ENCODE measurements around the gene BLVRA. TPM values are rescaled to one million over a fixed set of nuclear protein-coding genes. Genes with fewer than 3 reads are reported as not detected.

Gene BLVRA
- total RNA-seq, 1 donor from 2014 or later: 16.3 TPM

DNA sequence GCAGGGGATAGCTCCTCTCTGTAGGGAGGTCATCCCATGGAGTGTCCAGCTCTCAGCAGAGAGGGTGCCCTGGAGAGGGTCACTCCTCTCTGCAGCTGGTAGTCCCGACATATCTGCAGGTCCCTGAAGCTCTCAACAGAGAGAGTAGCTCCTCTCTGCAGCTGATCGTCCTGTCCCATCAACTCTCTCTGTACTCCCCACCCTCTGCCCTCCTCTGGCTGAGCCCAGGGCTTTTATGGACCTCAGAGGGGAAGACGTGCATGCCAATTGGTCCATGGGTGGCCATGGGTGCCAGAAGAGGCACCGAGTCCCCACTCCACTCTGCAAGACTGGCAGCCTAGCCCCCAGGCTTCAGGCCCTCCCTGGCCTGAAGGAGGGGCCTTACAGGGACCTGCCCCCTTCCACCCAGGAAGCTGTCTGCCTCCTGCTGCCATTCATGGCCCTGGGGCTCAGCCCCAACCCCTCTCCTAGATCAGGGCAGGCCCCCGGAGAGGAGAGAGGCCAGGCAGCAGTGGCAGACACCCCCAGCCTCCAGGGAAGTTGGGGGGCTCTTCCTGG is 9.0 kb upstream of the BLVRA start:
- no peak for DNase-seq (ENCODE audit: low spot score in 2 of 2)
- no peak for FAIRE-seq

DNA sequence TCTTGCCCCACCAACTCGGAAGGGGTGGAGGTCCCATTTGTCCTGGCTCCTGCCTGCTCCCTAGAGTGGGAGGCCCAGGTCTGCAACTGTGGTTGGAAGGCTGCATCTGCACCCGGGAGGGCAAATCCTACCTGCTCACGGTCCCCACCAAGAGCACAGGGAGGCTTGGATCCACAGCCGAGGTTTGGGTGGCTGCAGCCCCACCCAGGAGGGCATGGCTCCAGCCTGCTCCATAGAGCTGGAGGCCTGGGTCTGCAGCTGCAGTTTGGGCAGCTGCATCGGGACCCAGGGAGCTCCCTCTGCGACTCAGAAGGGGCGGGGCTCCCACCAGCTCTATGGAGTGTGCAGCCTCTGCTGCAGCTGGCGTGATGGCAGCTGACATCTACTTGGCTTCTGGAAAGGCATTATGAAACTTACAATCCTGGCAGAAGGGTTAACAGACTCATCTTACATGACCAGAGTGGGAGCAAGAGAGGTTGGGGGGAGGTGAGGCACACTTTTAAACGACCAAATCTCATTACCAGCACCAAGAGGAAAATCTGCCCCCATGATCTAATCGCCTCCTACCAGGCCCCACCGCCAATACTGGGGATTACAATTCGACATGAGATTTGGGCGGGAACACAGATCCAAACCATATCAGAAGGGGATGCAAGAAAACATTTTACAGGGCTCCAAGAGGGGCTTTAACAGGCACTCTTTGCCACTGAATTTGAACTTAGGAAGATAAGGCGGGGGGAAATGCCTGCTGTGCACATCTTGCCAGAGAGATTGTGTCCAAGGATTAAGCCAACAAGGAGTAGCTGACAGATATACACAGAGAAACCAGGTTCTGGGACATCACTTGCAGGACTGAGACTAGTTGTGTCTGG is 8.2 kb upstream of the BLVRA start:
- no peak for DNase-seq (ENCODE audit: low spot score in 2 of 2)
- FAIRE-seq: no peak

DNA sequence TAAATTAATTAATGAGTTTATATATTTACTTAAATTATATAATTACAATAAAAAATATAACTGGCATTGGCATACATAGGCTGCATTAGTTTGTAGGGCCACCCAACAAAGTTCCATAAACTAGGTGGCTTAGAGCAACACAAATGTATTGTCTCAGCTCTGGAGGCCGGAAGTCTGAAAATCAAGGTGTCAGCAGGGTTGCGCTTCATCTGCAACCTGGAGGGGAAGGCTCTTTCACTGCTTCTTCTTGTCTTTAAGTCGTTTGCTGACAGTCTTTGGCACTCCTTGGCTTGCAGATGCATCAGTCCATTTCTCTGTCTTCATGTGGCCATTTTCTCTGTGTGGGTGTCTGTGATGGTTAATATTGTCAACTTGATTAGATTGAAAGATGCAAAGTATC is 6.1 kb upstream of the BLVRA start:
- no peak for DNase-seq (ENCODE audit: low spot score in 2 of 2)

DNA sequence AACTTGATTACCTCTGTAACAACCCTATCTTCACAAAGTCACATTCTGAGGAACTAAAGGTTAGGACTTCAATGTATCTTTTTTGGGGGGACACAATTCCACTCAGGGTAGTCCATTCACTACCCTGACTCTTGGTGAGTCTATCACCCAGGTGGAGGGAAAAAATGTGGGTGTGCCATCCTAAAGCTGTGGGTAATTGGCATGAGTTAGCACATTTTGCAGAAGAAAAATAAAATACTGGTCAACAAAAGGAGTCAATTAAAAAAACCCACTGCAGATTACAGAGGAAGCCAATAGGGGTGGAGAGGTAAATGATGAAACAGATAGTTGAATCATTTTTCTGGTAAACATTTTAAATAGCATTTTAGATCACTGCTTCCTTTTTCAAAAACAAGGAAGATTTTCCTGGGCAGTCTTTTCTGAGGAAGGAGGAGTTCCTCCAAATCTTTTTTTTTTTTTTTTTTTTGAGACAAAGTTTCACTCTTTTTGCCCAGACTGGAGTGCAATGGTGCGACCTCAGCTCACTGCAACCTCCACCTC is 5.1 kb upstream of the BLVRA start:
- FAIRE-seq: no peak
- DNase-seq (ENCODE audit: low spot score in 2 of 2): no peak

More for the DNA sequence above, 6.1 kb upstream of the BLVRA start:
- no peak for FAIRE-seq

DNA sequence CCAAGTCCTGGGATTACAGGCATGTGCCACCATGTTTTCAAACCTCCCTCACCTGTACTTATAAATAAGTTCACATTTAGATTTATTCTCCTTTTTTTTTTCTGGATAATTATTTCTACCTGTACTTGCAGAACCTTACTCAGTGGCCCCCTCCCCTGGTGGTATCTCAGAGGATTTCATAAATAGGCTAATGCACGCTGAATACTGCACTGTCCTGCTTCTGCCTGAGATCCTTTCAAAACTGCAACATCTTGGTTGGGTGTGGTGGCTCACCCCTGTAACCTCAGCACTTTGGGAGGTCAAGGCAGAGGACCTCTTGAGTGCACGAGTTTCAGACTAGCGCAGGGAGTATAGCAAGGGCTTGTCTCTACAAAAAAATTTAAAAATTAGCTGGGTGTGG is 4.6 kb upstream of the BLVRA start:
- DNase-seq (ENCODE audit: low spot score in 2 of 2): no peak

DNA sequence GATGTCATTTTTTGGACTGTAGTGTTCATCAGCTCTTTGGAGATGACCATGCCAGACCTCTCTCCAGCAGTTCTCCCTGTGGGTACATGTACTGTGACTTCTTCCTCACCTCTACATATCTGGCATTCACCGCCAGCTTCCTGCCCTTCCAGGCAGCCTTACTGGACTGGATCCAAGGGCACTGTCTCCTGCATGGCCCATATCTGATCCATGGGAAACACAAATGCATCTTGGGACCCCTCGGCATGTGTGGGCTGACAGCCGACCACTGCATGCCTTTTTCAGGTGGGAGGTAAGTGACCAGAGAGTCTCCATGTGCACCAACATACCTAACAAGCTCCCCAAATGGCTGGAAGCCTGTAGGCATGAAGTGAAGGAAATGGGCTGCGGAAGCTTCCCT is 3.9 kb upstream of the BLVRA start:
- DNase-seq (ENCODE audit: low spot score in 2 of 2) (no peak), FAIRE-seq (no peak)

More for the DNA sequence above, 4.6 kb upstream of the BLVRA start:
- no peak for FAIRE-seq

DNA sequence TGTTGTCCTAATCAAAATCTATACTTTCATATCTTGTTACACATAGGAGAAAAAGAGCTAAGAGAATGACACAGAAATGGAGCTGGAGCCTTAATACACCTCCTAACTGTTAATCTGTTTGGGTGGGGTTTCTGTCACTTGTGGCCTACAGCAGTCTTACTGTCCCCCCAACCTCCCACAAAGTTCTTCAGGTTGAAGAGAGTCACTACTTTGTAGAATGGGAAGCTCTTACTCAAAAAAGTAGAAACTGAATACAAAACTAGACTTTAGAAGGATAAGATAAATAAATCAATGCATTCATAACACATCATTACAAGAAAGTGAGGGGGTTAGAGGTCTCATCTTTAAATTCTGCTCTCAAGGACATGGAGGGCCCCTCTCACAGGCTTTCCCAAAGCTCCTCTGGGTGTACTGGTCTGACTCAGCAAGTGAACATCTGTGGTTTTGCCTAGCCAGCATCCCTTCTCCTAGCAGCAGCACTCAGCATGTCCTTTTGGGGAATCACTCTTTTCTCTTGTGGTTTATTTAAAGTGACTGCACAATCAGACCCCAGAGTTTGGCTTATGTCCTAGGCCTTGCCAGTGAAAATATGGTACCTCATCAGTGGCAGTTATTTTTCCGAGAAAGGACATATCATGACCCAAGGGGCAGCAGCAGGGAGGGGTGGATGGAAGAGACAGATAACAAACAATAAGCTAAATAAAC is 2.0 kb upstream of the BLVRA start:
- no peak for FAIRE-seq
- peak in 1 of 2 donors; percentile 40 for DNase-seq (ENCODE audit: low spot score in 2 of 2)

DNA sequence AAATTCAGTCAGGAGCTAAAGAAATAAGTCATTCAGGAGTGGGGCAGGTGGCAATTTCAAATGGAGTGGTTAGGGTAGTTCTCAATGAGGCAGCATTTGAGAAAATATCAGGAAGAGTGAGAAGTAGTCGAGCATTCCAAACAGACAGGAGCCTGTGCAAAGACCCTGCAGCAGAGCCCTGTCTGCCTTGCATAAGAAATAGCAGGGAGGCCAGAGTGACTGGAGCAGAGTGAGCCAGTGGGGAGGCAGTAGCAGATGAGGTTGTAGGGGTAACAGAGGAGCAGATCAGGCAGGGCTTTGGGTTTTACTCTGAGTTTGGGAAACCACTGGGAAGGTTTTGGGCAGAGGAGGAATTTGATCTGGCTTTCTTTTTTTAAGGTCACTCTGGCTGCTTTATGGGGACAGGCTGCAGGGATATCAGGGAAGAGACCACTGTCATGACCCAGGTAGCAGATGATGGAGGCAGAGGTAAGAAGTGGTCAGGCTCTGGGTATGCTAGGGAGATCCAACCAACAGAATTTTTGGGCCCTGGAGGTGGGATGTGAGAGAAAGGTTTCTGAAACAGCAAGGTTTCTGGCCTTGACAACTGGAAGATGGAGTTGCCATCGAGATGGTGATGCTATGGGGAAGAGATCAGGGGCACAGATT is 1.3 kb upstream of the BLVRA start:
- no peak for DNase-seq (ENCODE audit: low spot score in 2 of 2)
- no peak for FAIRE-seq

DNA sequence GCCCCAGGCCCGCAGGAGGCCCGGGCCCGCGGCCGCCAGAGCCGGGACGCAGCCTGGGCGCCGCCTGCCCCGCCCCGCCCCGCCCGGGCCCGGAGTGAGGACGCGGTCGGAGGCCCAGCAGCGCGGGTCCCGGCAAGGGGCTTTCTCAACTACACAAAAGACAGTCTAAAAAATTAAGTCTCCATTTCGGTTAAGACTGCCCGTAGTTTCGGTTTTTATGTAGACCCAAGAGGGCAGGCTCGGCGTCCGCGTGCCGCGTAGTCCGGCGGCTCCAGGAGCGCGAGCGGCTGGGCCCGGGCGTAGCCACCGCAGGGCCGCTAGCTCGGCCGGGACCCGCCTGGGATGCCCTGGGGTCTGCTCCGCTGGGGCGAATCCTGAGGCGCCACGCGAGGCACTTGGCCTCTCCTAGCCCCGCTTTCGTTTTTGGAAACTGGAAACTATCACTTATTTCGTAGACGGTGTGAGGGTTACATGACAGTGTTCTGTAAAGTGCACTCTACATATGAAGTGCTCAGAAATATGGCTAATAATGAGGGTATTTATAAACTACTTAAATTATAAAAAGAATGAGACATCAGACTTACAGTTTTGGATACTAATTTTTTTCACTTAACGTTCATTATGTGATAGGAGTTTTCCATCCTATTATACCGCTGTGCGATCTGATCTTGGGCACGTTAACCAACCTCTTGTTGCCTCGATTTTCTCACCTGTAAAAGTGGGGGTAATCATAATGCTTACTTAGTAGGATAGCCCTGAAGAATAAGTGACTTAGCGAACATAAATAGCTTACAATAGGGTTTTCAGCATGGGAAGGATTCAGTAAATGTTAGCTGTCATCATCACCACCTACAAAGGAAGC is 573 bp downstream of the BLVRA start:
- FAIRE-seq: no peak
- DNase-seq (ENCODE audit: low spot score in 2 of 2): peak in 1 of 2 donors; percentile 47

DNA sequence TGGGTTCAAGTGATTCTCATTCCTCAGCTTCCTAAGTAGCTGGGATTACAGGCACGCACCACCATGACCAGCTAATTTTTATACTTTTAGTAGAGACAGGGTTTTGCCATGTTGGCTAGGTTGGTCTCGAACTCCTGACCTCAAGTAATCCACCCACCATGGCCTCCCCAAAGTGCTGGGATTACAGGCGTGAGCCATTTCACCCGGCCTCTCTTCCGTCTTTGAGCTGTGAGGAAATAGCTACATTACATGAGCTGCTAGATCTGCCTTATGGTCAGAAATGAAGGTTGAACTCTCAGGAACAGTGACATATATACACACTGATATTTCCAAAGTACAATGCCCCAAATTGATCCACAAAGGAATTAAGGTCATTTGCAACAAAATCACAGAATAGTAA is 2.4 kb downstream of the BLVRA start:
- FAIRE-seq: no peak

DNA sequence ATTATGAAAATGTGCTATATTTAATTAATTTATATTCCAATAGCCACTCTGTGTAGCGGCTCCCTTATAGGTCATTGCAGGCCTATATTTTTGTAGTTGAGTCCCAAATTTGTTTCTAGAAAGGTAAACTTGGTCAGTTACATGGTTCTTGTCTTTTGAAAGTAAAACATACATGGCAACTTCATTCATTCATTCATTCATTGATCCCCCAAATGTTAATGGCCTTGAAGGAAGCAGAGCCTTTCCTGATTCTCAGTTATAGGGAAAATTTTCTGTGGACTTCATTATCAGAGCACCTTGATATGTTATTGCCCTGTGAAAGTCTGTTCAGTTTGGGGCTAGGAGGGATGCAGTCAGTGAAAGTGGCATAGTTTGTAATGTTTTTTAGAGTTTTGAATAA is 2.9 kb downstream of the BLVRA start:
- DNase-seq (ENCODE audit: low spot score in 2 of 2) (no peak), FAIRE-seq (no peak)

More for the DNA sequence above, 2.4 kb downstream of the BLVRA start:
- DNase-seq (ENCODE audit: low spot score in 2 of 2): no peak

DNA sequence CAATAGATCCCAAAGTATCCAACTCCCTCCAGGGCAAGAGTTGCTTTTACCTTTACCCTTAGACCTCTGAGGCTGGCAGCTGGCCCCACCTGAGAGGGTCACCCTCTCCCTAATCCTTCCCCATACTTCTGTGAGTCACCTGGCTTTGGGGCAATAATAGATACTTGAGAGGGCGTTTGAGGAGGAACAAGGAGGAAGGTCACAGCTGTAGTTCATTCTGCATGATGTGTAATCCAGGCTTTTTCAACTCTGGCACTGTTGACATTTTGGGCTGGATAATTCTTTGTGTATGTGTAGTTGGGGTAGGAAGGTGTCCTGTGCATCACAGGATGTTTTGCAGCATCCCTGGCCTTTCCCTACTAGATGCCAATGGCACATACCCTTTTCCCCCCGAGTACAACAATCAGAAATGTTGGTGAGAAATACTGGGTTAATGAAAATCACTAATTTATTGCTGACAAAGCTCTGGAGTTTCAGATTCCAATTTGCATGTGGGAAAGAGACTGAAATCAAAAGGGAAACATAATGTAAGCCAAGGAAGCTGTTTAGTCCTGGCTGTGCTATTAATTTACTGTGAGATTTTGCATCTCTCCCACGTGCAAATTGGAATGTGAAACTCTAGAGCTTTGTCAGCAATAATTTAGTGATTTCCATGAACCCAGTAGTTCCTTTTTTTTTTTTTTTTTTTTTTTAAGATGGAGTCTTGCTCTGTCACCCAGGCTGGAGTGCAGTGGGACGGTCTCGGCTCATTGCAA is 3.6 kb downstream of the BLVRA start:
- DNase-seq (ENCODE audit: low spot score in 2 of 2) (no peak), FAIRE-seq (no peak)

DNA sequence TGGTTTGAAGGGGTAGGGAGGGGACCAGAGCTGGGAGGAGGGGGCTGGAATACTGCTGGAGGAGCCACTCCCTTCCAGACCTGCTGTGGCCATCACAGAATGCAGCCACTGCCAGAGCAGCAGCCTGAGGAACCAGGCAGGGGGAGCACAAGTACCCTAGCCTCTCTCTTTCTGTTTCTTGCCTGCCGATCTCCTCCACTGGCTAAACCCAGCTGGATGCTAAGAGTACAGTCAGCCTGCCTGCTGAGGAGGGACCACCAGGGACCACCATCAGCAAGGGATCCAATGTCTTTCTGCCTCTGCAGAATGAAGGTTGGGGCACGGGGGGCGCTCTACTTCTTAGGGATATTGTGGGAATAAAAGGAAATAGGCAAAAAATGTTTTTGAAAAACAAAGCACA is 4.7 kb downstream of the BLVRA start:
- DNase-seq (ENCODE audit: low spot score in 2 of 2) (no peak), FAIRE-seq (no peak)

DNA sequence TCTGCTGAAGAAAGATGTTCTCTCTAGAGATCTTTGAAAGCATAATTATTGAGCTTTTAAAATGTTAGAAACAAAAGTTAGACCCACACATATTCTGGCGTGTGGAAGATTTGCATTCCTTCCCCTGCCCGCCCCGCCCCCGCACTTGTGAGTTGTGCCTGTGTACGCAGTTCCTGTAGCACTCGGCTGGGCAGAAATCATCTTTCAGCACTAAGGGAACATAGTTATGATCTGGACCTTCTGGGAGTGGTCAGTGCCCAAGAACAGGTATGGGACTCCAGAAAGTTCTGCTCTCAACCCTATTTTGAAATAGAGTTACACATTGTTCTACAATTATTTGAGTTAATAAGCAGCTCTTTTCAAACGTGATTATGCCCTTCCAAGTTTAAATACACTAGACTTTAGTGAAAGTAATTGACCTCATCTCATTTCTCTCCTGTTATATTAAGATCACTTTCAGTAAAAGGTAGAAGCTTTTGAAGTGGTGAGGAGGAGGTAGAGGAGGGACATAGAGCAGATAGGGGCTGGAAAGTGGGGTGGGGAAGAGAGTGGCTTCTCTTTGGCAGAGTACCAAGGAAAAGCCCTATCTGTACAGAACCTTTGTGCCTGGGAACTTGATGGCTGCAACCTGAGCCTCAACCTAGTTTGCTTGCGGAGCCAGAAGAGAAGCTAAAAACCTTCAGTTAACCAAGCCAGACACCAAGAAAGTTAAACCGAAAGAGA is 5.7 kb downstream of the BLVRA start:
- DNase-seq (ENCODE audit: low spot score in 2 of 2): no peak

DNA sequence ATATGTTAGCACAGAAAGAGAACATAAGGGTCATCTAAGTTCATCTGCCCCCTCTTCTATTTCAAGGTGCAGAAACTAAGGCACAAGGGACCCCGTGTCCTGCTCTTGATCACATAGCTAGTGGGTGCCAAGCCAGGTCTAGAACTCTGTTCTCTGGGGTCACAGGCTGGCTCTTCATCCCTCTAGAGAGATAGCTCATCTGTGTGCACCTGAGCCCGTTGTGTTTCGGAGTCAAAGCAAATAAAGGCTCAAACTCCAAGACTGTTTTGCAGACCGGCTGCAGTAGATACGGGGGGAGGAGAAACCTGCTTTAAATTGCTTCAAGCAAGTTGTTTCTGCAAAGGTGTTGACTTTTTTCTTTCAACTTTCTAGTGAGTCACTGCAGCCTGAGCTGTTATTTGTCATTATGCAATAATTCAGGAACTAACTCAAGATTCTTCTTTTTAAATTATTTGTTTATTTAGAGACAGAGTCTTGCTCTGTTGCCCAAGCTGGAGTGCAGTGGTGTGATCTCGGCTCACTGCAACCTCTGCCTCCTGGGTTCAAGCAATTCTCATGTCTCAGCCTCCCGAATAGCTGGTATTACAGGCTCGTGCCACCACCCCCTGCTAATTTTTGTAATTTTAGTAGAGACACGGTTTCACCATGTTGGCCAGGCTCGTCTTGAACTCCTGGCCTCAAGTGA is 6.5 kb downstream of the BLVRA start:
- DNase-seq (ENCODE audit: low spot score in 2 of 2): no peak
- FAIRE-seq: no peak

More for the DNA sequence above, 5.7 kb downstream of the BLVRA start:
- no peak for FAIRE-seq

DNA sequence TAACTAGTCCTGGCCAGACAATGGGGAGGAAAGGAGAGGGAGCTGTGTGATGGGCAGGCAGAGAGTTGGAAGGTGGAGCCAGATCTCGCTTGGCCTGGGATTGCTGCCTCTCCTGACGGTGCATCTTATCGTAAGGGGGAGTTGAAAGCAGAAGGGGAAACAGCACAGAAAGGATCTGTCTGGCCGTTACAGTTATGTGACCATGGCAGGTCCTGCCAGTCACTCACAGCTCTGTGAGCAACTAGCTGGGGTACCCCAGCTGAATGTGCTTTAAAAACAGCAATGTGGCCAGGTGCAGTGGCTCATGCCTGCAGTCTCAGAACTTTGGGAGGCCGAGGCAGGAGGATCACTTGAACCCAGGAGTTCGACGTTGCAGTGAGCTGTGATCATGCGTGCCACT is 8.1 kb downstream of the BLVRA start:
- FAIRE-seq (no peak), DNase-seq (ENCODE audit: low spot score in 2 of 2) (no peak)

DNA sequence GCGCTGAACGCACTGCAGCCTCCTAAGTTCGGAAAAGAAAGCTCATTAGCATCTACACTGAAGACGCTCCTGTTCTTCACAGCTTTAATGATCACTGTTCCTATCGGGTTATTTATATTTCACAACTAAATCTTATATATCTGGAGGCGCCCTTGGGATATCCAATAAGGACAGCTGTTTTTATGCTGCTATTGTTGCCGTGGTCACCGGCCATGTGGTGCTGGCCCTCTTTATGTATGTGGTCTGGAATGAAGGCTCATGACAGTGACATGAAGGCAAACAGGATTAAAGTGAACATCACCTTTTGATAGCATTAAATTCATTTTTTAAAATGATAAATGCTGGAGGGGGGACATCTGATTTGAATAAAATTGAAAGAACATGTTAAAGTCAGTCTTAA is 8.8 kb downstream of the BLVRA start:
- no peak for DNase-seq (ENCODE audit: low spot score in 2 of 2)

More for the DNA sequence above, 8.8 kb downstream of the BLVRA start:
- no peak for FAIRE-seq
